Measurements from ENCODE around the gene LYST.

DNA sequence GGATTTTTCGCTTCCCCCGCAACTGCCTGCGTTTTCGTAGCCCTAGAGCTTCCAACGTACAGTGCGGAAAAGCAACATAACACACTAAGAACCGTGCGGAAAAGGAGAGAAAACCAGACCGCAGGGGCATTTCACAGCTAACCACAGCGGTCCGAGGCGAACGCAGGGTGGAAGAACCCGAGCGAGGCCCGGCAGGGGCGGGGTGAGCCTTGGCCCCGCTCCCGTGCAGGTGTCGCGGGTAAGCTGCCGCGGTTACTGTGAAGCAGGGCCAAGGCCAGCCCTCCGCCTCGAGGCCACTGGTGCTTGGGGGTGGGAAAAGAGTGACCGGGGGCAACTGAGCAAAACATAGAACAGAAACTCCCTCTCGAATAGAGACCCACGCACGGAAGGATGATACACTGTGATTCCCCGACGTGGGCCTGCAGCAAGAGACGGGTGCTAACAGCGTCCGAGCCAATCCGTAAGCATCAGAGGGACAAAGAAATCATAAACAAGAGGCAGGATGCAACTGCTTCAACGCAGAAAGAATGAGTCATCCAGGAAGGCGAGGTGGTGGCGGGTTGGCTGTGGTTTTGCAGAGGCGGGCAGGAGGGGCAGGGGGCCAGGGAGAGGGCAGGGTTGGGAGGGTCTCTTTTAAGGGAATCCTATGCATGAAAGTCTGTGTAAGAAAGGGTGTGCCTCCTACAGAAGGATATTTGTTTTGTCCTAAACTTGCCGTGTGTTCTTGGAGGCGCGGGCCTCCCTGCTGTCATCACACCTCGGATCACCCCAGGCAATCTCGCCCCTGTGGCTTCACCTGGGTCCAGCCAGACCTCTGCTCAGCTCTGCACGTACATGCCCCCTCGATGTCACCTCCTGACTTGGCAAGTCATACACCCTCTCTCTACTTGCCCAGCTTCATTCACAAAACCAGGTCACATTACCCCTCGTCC lies 224.4 kb downstream of the LYST start:
- no peak for TF ChIP-seq TAF1 (IDR thresholded peaks at IDR 0.05; ENCODE audit: borderline replicate concordance, insufficient read depth, low read length)
- TF ChIP-seq POLR2AphosphoS5 (IDR thresholded peaks at IDR 0.05; ENCODE audit: low read depth, low read length), result no peak
- TF ChIP-seq SIN3A (IDR thresholded peaks at IDR 0.05; ENCODE audit: borderline replicate concordance, insufficient read depth, low read length), result no peak
- peak in 1 of 2 experiments; percentile 69; a peak in 2 of 4 replicates for TF ChIP-seq REST (IDR thresholded peaks at IDR 0.05; ENCODE audit: insufficient read depth in 1 of 2, low read depth in 2 of 2, low read length in 2 of 2)

Data from PFSK-1 (cell line).